Measurements from ENCODE around the gene MSX1.

MSX1 gene

GRCh38 chr4:4862665-4863482 lies 3.4 kb downstream of the MSX1 start:
- H3K4me2 ChIP-seq, result no peak overlapping the region
- no peak for TF ChIP-seq CTCF (conservative IDR thresholded peaks at IDR 0.05; ENCODE audit: low read depth, low read length)
- H4K20me1 ChIP-seq (ENCODE audit: insufficient read depth), result no peaks in the 10 kb centered on the region
- no peaks in the 10 kb centered on the region for H3K4me1 ChIP-seq (ENCODE audit: low read depth, poor library complexity, severe bottlenecking)
- 0 out of 2 replicates have a peak, but pooled peaks cover under 1% of the 10 kb centered on the region for H3K27me3 ChIP-seq (ENCODE audit: insufficient read depth, low read depth)
- H3K4me3 ChIP-seq (IDR thresholded peaks at IDR 0.05; ENCODE audit: insufficient read depth, low read depth, low read length), result no peak overlapping the region
- H3K79me2 ChIP-seq (ENCODE audit: insufficient read depth, low read depth), result no peaks in the 10 kb centered on the region
- no peak overlapping the region for H3K27ac ChIP-seq
- no peaks in the 10 kb centered on the region for H3K36me3 ChIP-seq (ENCODE audit: insufficient read depth)
- no peak overlapping the region for H3K9ac ChIP-seq
- H2AFZ ChIP-seq (ENCODE audit: low read depth), result no peak overlapping the region

GRCh38 chr4:4864443-4864939 lies 5.0 kb downstream of the MSX1 start:
- no peak for TF ChIP-seq CTCF (conservative IDR thresholded peaks at IDR 0.05; ENCODE audit: low read depth, low read length)
- Histone ChIP-seq H3K27me3 (ENCODE audit: insufficient read depth, low read depth) (peaks cover 10% of the 10 kb centered on the region), H2AFZ (ENCODE audit: low read depth) (no peak overlapping the region), H3K9ac (no peak overlapping the region), H3K4me3 (IDR thresholded peaks at IDR 0.05; ENCODE audit: insufficient read depth, low read depth, low read length) (no peak overlapping the region), H3K27ac (no peak overlapping the region), H3K36me3 (ENCODE audit: insufficient read depth) (no peaks in the 10 kb centered on the region), H3K4me1 (ENCODE audit: low read depth, poor library complexity, severe bottlenecking) (no peaks in the 10 kb centered on the region), H4K20me1 (ENCODE audit: insufficient read depth) (no peaks in the 10 kb centered on the region), H3K79me2 (ENCODE audit: insufficient read depth, low read depth) (no peaks in the 10 kb centered on the region), H3K4me2 (no peak overlapping the region)

GRCh38 chr4:4864940-4865704 lies 5.7 kb downstream of the MSX1 start:
- Histone ChIP-seq H3K79me2 (ENCODE audit: insufficient read depth, low read depth) (no peaks in the 10 kb centered on the region), H3K4me3 (IDR thresholded peaks at IDR 0.05; ENCODE audit: insufficient read depth, low read depth, low read length) (no peak overlapping the region), H3K4me1 (ENCODE audit: low read depth, poor library complexity, severe bottlenecking) (no peaks in the 10 kb centered on the region), H3K27ac (no peak overlapping the region), H3K4me2 (peak overlapping the region; percentile 25; the same call in 1 of the 2 replicates), H2AFZ (ENCODE audit: low read depth) (peak overlapping the region; percentile 61; the same call in 1 of the 2 replicates), H4K20me1 (ENCODE audit: insufficient read depth) (no peaks in the 10 kb centered on the region), H3K36me3 (ENCODE audit: insufficient read depth) (no peaks in the 10 kb centered on the region), H3K9ac (no peak overlapping the region), H3K27me3 (ENCODE audit: insufficient read depth, low read depth) (peaks cover 16% of the 10 kb centered on the region)
- no peak for TF ChIP-seq CTCF (conservative IDR thresholded peaks at IDR 0.05; ENCODE audit: low read depth, low read length)

- H4K20me1 ChIP-seq (ENCODE audit: insufficient read depth), result no peaks in the 10 kb centered on the region
- H3K4me2 ChIP-seq, result peak overlapping the region; percentile 25; the same call in 1 of the 2 replicates
- H3K27ac ChIP-seq, result no peak overlapping the region
- peaks cover 22% of the 10 kb centered on the region for H3K27me3 ChIP-seq (ENCODE audit: insufficient read depth, low read depth)
- H3K36me3 ChIP-seq (ENCODE audit: insufficient read depth), result no peaks in the 10 kb centered on the region
- peak overlapping the region; percentile 61; the same call in 1 of the 2 replicates for H2AFZ ChIP-seq (ENCODE audit: low read depth)
- no peak for TF ChIP-seq CTCF (conservative IDR thresholded peaks at IDR 0.05; ENCODE audit: low read depth, low read length)
- no peak overlapping the region for H3K4me3 ChIP-seq (IDR thresholded peaks at IDR 0.05; ENCODE audit: insufficient read depth, low read depth, low read length)
- no peaks in the 10 kb centered on the region for H3K4me1 ChIP-seq (ENCODE audit: low read depth, poor library complexity, severe bottlenecking)
- H3K9ac ChIP-seq, result no peak overlapping the region
- H3K79me2 ChIP-seq (ENCODE audit: insufficient read depth, low read depth), result no peaks in the 10 kb centered on the region
These were observed 6.2 kb downstream of the MSX1 start for GRCh38 chr4:4865705-4866123.
